Right forelimb (tissue), 1 donor: ENCODE data around the gene OSGIN1.

Experiments
- DNase-seq: peaks from one replicate; pipeline ENCODE4 v3.0.0-alpha.2; 2018

OSGIN1 gene

DNA sequence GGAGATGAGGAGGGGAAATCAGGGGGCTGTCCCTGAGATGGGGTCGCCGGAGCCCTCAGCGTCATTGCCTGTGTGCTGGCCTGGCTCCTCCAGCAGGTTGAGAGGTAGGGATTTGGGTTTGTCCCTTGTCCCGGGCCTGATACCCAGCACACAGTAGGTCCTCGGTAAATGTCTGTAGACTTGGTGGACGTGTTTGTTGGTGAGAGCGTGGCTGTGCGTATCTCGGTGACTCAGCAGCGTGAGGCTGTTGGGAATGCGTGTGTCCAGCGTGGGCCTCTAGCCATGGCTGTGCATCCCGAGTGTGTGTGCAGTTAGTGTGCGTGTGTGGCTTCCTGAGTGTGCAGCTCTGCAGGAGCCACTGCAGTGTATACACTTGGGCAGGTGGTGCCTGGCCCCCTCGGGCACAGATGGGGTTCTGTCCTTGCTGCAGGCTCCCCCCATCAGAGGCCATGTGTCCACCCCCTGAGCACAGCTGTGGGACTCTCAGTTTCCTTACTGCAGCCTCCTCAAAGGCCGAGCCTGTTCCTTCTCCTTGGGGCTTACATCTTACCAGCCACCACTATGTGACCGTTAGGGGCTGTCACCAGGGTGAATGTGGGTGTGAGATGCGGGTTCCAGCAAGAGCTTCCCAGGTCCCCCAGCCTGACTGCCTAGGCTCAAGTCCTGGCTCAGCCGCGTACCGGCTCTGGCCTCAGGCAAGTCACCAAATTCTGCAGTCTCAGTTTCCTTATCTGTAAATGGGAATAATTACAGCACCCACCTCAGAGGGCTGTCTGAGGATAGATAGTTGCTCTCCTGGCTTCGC lies 20.7 kb downstream of the OSGIN1 start:
- DNase-seq: peak; percentile 18

DNA sequence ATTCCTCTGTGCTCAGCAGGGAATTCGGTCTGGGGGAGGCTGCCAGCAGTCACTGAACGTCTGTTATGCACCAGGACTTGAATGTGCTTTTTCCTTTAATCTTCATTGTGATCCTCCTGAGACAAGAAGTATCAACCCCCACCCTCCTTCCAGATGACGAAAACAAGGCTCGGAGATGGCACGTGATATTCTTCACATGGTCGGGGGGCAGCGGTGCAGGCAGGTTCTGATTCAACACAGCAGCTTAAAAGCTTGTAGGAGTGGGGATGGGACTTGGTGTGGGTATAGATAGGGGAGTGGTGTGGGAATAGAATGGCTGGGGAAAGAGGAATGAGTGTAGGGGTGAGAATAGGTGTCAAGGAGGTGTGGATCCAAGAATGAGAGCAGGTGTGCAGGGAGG lies 21.4 kb downstream of the OSGIN1 start:
- peak; percentile 23 for DNase-seq

DNA sequence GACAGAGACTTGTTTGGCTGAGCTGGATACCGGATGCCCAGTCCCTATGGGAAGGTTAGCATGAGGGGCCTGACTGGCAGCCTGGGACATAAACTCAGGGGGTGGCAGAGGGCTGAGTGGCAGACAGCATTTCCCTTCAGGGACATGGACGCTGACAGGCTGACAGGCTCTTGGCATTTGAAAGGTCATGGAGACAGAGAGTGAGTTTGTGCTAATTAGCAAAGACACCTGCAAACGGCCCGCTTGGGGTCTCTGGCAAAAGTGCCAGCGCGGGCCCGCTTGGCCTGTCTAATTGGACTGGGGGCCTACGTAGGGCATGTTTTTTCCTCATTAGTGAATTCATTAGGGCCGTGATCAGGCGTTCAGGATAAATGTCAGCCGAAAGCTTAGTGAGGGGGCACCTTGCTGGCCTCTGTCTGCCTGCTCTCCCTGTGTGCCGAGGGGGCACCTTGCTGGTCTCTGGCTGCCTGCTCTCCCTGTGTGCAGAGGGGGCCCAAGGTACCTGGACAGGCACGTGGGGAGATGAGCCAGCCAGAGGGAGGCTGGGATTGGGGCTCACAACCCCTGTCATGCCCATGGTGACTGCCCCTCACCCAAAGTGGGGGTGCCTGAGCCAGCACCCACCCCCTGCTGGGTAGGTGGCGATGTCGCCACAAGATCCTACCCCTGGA lies 22.7 kb downstream of the OSGIN1 start:
- no peak for DNase-seq

DNA sequence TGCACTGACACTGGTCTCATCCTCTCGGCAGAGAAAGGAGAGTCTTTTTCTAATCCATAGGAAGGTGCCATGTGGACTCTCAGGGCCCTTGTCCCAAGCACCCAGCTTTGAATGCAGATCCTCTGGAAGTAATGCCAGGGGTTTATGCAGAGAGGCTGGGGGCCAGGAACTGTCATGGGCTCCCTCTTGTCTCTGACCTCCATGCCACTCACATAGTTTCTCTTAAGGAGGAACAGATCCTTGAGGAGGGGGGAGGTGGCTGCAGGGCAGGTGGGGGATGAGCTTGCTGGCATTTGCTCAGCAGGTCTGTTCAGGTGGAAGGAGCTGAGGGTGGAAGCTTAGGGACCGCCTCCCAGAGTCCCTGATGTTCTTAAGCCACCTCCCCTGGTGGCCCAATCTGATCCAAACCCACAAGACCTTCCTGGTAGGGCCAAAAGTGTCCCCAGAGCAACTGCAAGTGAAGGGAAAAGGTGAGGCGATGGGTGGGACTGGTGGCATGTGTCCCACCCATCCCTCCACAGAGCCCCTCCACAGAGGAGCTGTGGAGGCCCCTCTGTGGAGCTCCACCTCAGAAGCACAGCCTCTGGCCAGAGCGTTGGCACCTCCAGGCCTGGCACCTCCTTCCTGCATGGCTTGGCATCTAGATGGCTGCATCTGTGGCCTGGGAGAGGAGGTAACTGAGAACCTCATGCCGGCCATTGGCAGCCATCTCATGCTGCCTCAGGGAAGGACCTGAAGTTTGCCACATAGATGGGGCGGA lies 24.2 kb downstream of the OSGIN1 start:
- DNase-seq: no peak

DNA sequence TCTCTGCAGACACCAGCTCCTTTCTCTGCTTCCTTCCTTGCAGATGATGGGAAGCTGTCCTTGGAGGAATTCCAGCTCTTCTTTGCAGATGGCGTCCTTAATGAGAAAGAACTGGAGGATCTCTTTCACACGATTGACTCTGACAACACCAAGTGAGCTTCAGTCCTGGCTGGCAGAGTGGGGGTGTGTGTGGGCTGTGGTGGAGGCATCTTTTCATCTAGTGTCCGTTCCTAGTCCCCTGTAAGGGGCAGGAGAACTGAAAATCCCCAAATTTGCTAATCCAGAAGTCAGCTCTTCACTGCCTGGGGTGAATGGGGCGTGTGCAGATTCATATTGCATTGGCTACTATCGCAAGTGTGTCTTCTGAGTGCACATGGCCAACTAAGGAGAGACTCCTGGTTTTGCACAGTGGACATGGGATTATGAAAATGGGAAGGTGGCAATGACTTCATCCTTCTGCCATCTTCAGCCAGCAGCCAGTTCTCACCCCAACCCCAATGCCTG lies 25.4 kb downstream of the OSGIN1 start:
- DNase-seq: no peak

DNA sequence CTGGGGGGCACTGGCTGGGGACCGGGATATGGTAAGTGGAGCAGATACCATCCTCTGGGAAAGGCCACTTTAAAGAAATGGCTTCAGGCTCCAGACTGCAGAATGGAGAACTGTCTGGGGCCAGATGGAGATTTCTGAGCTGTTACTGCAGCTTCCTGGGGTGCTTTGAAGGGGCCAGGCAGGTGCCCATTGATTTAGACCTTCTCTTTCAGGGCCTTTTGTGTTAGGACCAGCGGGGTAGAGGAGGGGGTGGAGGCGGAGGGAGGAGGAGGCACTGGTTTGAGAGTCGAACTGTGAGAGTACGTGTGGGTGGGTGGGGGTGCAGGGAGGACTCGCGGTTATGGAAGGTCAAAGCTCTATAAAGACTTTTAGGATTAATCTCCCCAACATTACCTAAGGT lies 26.4 kb downstream of the OSGIN1 start:
- no peak for DNase-seq

DNA sequence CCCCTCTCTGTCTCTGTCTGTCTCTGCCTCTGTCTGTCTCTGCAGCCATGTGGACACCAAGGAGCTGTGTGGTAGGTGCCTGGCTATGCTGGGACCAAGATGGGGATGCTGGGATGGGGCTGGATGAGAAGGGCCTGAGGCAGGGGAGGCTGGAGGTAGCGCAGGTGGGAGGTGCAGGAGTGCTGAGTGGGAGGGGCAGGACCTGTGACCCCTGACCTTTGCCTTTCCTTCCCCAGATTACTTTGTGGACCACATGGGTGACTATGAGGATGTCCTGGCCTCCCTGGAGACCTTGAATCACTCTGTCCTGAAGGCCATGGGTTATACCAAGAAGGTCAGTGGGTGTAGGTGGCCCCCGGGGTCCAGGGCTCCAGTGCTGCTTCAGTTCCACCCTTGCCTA lies 27.8 kb downstream of the OSGIN1 start:
- no peak for DNase-seq

DNA sequence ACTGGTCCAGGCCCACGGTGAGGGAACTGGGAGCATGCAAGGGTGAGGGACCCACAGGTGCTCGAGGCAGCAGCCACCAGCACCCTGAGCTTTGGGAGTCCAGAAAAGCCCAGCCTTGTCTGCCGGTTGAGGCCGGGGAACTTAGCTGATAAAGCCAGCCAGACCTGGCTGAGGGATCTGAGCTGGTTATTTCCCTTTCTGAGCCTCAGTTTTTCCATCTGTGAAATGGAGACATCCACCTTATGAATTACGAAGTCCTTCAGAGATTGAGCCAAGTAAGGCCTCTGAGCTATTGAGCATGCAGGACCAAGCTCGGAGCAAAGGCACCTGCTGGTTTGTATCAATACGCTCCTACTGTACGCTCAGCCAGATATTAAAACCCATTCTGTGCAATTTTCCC lies 28.8 kb downstream of the OSGIN1 start:
- DNase-seq: no peak

DNA sequence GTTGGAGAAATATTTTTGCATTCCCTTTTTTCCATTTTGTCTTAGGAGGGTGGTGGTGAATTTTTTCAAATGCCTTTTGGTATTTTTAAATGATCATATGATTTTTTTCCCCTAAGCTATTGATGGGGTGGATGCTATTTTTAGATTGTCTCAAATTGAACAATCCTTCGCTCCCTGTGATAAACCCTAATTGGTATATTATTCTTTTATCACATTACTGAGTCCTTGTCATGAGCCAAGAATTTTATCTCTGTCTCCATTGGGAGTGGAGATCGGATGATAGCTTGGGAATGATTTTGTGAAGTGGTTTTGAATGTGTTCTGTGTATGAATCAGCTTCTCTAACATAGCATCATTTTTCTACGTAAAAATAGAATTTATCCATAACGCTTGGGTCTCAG lies 30.5 kb downstream of the OSGIN1 start:
- no peak for DNase-seq

DNA sequence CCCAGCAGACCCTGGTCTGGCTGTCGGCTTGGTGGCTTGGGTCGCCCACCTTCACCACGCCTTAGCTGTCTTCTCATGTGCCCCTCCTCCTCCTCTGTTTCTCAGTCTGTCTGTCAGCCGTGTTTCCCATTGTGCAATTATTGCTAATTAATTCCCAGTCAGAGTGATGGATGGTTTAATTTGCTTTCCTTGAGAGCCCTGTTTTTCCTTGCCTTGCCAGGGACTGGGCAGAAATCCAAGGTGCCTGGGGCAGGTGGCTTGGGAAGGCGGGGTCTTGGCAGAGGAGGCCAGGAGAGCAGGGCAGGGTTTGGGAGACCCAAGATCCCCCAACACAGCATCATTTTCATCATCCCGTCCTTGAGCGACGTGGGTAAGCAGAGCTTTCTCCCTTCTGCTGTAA lies 36.3 kb downstream of the OSGIN1 start:
- DNase-seq: no peak

DNA sequence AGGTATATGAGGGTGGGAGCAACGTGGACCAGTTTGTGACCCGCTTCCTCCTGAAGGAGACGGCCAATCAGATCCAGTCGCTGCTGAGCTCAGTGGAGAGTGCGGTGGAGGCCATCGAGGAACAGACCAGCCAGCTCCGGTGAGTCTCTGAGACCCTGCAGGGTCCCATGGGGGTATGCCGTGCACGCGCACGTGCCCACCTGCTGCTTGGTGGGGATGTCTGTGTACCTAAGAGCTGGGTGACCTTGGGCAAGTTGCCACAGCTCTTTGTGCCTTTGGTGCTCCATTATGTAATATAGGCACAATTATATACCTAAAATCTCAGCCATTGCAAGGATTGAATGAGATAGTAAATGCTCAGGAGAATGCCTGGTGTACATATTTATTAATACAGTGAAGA lies 37.5 kb downstream of the OSGIN1 start:
- DNase-seq: no peak

DNA sequence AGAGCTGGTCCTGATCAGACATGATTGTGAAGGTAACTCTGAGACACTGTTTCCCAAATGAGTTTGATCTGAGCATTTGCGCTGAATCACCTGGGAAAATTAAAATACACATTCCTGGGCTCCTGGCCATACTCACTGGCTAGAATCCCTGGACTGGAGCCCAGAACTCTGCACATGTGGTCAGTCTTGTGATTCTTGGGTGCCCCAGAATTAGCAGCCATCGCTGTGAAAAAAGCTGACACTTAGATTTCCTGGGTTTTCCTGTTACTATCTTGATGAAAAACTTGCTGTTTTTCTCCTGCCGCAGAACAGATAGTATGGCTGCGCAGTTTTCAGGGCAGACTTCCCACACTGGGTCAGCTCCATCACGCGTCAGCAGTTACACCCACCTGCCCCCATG lies 39.6 kb downstream of the OSGIN1 start:
- no peak for DNase-seq

DNA sequence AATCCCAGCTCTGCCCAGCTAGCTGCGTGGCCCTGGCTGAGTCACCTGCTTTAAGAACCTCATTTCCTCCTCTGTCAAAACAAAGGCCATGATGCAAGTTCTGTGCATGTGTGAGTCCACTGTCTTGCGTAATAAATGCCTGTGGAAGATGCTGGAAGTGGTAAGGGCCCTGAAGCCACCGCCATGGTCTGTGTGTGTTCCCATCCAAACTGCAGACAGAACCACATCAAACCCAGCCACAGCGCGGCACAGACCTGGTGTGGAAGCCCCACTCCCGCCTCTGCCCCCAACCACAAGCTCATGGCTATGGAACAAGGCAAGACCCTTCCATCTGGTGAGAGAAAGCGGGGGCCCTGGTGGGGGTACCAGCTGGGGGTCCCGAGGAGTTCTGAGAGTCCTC lies 41.0 kb downstream of the OSGIN1 start:
- DNase-seq: no peak

DNA sequence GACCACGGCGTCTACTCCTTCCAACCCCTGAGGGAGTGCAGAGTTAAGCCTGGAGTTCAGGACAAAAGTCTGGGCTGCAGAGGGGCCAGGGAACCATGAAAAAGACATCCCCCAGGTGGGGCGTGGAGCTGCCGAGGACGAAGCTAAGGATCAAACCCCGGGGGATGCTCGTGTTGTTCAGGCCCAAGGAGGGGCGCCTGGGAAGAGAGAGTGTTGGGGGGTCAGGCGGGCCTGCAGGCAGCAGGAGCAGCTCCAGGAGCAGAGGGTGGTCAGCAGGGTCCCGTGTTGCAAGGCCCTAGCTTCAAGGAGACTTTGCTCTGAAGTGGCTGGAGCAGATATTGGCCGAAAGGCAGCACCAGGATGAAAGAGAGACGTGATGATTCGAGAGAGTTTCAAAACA lies 41.7 kb downstream of the OSGIN1 start:
- DNase-seq: no peak

DNA sequence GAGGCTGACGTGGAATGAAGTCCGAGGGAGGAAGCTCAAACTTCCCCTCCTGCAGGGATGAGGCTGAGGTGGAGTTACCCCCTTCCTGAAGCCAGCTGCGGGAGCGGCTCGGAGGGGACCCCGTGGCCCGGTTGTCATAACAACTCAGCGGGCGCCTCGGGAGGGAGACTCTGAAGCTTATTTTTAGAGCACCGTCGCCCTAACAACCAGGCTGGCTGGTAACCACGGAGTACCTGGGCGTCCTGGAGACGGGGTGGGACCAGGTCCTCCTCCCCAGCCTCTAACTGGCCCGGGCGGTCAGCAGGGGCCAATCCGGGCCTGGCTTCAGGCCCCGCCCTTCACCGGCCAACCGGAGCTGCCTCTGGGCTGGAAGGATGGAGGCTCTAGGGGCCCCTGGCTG lies 42.7 kb downstream of the OSGIN1 start:
- no peak for DNase-seq

DNA sequence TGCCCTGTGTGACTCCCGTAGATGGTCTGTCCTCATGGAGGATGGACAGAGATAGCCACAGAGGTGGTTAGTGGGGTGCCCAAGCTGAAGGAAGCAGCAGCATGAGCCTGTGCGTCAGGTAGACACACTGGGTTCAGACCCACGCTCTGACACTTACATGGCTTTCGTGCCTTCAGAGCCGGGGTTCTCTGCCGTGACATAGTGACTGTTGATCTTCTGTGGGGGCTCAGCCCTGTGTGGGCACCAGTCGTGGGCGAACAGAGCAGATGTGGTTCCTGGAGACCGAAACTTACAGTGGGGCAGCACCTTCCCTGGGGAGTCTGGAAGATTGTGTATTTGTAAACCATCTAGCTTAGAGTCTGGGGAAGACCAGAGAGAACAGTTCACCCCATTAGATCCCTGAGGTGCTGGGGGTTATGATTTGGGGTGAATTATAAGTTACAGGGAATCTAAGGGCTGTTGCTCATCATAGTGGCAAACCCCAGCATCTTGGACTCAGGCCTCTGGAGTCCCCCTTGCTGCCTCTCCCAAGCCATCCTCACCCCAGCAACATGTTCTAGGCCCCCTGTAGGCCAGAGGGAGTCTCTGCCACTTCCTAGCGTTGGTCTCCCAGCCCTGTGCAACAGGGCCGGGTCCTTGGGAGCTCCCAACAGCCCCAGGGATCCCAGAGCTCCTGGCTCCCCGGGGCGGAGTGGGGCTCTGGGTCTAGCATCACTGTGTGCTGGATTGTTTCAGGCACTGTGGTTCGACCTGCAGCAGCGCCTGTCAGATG lies 43.6 kb downstream of the OSGIN1 start:
- DNase-seq: no peak

DNA sequence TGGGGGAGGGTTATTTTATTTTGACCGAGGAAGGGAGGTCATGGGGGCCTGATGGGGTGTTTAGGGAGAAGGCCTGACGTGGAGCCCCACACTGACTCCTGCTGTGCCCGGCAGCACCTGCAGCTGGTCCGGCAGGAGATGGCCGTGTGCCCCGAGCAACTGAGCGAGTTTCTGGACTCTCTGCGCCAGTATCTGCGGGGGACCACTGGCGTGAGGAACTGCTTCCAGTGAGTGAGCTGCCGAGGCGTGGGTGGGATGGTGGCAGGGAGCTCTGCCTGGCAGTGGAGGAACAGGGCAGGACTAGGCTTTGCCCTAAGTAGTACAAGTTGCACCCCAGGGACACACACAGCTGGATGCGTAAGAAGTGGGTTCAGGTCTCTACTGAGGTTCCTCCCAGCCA lies 45.1 kb downstream of the OSGIN1 start:
- DNase-seq: no peak

DNA sequence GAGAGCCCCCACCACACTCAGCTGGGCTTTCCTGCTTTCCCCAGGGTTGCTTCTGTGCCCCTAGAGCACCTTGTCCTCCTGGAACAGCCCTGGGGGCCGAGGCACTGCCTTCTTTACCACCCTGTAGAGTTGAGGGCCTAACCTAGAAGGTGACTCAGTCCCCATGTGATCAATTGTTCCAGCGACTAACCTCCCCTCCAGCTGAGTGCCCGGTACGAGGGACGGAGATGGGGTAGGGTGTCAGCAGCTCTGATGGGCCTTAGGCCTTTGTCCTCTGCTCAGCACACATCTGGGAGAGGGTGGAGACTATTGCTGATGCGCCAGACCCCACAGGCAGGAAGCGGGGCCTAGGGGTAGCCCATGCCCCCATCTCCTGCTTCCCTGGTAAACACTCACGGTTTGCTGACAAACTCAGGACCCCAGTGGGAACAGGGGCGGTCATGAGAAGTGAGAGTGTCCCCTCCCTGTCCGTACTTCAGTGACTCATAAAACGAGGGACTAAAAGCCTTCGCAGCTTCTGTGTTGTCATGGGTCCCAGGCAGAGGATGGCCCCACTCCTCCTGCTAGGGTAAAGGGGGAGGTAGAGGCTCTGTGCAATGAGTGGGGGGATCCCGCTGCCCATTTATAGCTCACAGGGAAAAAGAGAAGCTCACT lies 48.1 kb downstream of the OSGIN1 start:
- no peak for DNase-seq

DNA sequence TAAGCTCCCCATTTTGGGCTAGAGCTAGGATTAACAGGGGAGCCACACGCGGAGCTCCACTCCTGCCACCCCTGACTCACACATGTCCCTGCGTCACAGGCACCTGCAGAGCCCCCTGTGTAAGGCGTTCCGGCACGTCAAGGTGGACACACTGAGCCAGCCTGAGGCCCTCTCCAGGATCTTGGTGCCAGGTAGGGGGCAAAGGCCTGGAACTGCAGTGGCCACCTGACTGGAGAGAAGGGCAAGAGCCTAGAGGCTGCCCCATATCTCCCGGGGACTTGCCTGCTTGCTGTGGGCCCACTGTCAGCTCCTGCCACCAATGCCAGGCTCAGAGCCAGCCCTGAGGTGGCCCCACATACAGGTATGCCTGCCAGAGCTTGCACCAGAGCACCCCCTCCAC lies 48.7 kb downstream of the OSGIN1 start:
- no peak for DNase-seq

DNA sequence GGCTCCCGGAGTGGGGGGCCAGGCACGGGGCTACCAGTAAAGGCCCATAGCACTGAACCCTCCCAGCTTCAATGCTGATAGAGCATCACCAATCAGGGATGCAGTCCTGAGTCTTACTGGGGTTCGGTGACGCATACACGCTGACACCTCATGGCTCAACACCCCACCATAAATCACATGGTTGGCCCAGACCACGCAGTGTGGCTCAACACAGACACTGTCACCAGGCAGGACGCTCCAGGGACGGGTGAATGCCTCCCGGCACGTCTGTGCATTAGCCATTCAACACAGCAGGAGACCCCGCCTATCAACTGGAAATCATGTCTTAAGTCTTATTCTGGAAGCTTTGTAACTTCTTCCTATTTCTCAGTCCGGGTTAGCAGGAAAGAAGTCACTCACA lies 50.0 kb downstream of the OSGIN1 start:
- no peak for DNase-seq

DNA sequence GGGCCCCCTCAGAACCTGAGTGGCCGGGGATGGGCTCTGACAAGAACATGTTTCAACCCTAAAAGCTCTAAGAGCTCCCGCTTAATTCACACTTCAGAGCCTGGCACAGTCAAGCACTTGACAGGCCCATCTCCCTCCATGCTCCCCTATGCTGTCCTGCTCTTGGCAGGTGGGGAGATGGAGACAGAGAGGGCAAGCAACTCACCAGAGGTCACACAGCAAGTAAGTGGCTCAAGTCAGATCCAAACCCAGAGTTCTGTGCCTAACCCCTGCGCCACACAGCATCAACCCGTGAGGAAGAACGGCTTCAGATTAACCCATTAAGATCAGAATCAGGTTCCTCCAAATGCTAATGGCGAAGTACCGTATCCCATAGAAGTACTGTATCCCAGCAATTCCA lies 51.4 kb downstream of the OSGIN1 start:
- no peak for DNase-seq

DNA sequence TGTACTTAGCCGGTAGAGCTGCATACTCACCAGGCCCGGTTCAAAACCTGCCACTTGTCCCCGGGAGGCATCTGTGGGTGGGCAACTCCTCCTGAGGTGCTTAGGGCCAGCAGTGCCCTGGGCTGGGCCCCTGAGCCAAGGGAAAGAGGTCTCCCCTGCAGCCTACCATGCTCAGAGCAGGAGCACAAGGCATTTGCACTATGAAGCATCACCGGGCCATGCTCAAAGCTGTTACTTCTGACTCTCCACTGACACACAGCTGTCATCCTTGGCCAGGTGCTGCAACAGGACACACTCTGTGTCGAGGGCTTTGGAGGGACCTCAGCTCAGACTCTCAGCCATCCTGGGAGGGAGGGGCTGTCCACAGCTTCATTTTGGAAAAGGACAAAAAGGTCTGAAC lies 52.4 kb downstream of the OSGIN1 start:
- no peak for DNase-seq

DNA sequence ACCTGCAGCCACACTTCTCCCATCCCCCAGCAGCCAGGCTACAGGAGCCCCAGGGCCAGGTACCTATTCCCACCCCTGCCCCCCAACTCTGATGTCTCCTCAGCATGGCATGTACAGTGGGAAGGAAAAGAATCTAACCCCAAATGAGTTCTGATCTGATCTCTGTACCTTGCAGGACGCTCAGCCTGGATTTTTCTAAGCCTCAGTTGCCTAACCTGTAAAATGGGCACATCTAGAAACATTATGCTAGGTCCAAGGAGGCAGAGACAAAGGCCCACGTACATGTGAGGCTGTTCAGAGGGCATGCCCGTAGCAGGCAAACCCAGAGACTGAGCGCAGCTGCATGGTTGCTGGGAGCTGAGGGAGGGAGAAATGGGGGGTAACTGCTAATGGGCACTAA lies 54.5 kb downstream of the OSGIN1 start:
- DNase-seq: no peak
